ENCODE data around the gene CDK9.

Gene CDK9

DNA sequence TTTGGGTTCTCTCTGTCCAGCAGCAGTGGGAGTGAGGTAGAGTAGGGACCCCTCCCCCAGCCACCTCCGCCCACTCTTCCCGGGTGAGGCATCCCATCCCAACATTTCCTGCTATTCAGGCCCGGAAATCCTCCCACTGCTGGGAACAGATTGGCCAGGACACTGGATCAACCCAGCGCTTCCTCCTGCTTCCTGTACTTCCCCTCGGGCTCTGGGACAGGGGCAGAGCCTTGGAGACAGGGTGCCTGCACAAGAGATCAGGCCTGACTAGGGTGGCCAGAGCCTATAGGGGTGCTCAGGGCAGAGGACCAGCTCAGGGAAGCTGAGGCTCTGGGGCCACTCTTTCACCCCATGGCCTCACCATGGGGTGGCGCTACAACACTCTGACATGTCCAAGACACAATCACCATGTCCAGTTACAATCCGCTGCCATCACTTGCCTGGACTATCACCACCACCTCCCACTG is 21.9 kb upstream of the CDK9 start:
- TF ChIP-seq SIN3A (IDR thresholded peaks at IDR 0.05; ENCODE audit: borderline replicate concordance, insufficient read depth, low read length) (no peak), POLR2AphosphoS5 (IDR thresholded peaks at IDR 0.05; ENCODE audit: low read depth, low read length) (no peak), TAF1 (IDR thresholded peaks at IDR 0.05; ENCODE audit: borderline replicate concordance, insufficient read depth, low read length) (no peak), FOXP2 (optimal IDR thresholded peaks at IDR 0.05; ENCODE audit: borderline replicate concordance, extremely low read depth, extremely low read length, insufficient read depth) (no peak)
- TF ChIP-seq, protein P1, sequence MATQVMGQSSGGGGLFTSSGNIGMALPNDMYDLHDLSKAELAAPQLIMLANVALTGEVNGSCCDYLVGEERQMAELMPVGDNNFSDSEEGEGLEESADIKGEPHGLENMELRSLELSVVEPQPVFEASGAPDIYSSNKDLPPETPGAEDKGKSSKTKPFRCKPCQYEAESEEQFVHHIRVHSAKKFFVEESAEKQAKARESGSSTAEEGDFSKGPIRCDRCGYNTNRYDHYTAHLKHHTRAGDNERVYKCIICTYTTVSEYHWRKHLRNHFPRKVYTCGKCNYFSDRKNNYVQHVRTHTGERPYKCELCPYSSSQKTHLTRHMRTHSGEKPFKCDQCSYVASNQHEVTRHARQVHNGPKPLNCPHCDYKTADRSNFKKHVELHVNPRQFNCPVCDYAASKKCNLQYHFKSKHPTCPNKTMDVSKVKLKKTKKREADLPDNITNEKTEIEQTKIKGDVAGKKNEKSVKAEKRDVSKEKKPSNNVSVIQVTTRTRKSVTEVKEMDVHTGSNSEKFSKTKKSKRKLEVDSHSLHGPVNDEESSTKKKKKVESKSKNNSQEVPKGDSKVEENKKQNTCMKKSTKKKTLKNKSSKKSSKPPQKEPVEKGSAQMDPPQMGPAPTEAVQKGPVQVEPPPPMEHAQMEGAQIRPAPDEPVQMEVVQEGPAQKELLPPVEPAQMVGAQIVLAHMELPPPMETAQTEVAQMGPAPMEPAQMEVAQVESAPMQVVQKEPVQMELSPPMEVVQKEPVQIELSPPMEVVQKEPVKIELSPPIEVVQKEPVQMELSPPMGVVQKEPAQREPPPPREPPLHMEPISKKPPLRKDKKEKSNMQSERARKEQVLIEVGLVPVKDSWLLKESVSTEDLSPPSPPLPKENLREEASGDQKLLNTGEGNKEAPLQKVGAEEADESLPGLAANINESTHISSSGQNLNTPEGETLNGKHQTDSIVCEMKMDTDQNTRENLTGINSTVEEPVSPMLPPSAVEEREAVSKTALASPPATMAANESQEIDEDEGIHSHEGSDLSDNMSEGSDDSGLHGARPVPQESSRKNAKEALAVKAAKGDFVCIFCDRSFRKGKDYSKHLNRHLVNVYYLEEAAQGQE (IDR thresholded peaks at IDR 0.05; ENCODE audit: insufficient read depth in 1 of 2, low read depth in 2 of 2, low read length in 2 of 2), result peak; percentile 22 to 64; a peak in 1 of 4 replicates

GRCh38 chr9:127765418-127765817 is 20.4 kb upstream of the CDK9 start:
- TF ChIP-seq, protein P1 (IDR thresholded peaks at IDR 0.05; ENCODE audit: insufficient read depth in 1 of 2, low read depth in 2 of 2, low read length in 2 of 2), result no peak
- TF ChIP-seq TAF1 (IDR thresholded peaks at IDR 0.05; ENCODE audit: borderline replicate concordance, insufficient read depth, low read length), result no peak
- TF ChIP-seq FOXP2 (optimal IDR thresholded peaks at IDR 0.05; ENCODE audit: borderline replicate concordance, extremely low read depth, extremely low read length, insufficient read depth), result no peak

DNA sequence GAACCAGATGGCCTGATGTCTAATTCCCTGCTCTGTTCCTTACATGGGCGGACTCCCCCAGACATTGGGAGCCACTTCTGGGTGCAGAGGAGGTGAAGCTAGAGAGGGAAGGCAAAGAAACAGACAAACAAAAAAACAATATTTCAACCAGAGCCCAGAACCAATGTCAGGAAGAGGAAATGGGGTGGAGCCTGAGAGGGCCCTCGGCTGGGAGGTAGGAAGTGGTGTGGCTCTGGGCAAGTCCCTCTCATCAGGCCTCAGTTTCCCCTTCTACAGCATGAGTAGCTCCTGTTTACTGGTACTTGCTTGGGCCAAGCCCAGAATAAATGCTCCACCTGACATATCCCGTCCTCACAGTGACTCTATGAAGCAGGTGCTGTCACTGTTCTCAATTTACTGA is 18.4 kb upstream of the CDK9 start:
- TF ChIP-seq TAF1 (IDR thresholded peaks at IDR 0.05; ENCODE audit: borderline replicate concordance, insufficient read depth, low read length) (no peak), FOXP2 (optimal IDR thresholded peaks at IDR 0.05; ENCODE audit: borderline replicate concordance, extremely low read depth, extremely low read length, insufficient read depth) (no peak), POLR2AphosphoS5 (IDR thresholded peaks at IDR 0.05; ENCODE audit: low read depth, low read length) (no peak)

GRCh38 chr9:127767909-127768331 is 17.9 kb upstream of the CDK9 start:
- TF ChIP-seq SIN3A (IDR thresholded peaks at IDR 0.05; ENCODE audit: borderline replicate concordance, insufficient read depth, low read length), result no peak
- TF ChIP-seq TAF1 (IDR thresholded peaks at IDR 0.05; ENCODE audit: borderline replicate concordance, insufficient read depth, low read length), result no peak
- no peak for TF ChIP-seq FOXP2 (optimal IDR thresholded peaks at IDR 0.05; ENCODE audit: borderline replicate concordance, extremely low read depth, extremely low read length, insufficient read depth)
- TF ChIP-seq, protein P1 (IDR thresholded peaks at IDR 0.05; ENCODE audit: insufficient read depth in 1 of 2, low read depth in 2 of 2, low read length in 2 of 2), result no peak
- no peak for TF ChIP-seq POLR2AphosphoS5 (IDR thresholded peaks at IDR 0.05; ENCODE audit: low read depth, low read length)

DNA sequence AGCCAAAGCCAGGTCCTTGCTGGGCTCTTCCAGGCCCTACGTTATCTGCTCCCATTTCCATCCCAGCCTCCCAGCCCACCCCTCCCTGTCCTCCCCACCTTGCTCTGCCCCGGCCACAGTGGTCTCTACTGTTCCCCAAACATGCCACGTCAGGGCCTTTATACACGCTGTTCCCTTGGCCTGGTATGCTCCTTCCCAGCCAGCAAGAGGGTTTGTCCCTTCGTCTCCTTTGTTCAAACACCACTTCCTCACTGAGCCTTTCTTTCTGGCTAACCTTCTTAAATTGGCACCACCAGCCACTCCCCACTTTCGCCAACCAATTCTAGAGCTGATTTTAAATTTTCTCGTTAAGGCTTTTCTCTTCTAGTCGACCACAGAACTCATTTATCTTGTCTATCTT is 17.1 kb upstream of the CDK9 start:
- TF ChIP-seq, protein P1 (IDR thresholded peaks at IDR 0.05; ENCODE audit: insufficient read depth in 1 of 2, low read depth in 2 of 2, low read length in 2 of 2), result no peak
- TF ChIP-seq FOXP2 (optimal IDR thresholded peaks at IDR 0.05; ENCODE audit: borderline replicate concordance, extremely low read depth, extremely low read length, insufficient read depth) (no peak), TAF1 (IDR thresholded peaks at IDR 0.05; ENCODE audit: borderline replicate concordance, insufficient read depth, low read length) (no peak), SIN3A (IDR thresholded peaks at IDR 0.05; ENCODE audit: borderline replicate concordance, insufficient read depth, low read length) (no peak), POLR2AphosphoS5 (IDR thresholded peaks at IDR 0.05; ENCODE audit: low read depth, low read length) (no peak)

Measured in PFSK-1 (cell line).